ENCODE data around the gene ZFPM1. TPM values are rescaled to one million over a fixed set of nuclear protein-coding genes. Genes with fewer than 3 reads are reported as not detected.
A peak's percentile ranks its signal among the peaks of the same experiment; 100 is the strongest.

Gene ZFPM1
- total and polyA plus RNA-seq, 4 donors = 0.57 to 9.0 (median 2.8) TPM

DNA sequence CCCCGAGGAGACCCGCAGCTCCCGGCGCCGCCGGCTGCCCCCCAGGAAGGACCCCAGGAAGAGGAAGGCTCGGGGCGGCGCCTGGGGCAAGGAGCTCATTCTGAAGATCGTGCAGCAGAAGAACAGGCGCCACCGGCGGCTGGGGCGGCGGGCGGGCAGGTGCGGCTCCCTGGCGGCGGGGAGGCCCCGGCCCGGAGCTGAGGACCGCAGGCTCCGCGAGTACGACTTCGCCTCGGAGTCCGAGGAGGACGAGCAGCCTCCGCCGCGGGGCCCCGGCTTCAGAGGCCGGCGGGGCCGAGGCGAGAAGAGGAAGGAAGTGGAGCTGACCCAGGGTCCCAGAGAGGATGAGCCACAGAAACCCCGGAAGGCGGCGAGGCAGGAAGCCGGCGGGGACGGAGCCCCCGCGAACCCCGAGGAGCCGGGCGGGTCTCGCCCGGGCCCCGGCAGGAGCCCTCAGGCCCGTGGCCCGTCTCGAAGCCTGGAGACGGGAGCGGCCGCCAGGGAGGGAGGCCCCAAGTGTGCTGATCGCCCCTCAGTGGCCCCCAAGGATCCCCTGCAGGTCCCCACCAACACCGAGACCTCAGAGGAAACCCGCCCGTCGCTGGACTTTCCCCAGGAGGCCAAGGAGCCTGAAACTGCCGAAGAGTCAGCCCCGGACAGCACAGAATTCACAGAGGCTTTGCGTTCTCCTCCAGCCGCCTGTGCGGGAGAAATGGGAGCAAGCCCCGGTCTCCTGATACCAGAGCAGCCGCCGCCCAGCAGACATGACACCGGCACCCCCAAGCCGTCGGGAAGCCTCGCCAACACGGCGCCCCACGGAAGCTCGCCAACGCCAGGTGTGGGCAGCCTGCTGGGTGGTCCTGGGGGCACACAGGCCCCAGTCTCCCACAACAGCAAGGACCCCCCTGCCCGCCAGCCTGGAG, 22.3 kb upstream of the ZFPM1 start:
- TF ChIP-seq, protein P1, sequence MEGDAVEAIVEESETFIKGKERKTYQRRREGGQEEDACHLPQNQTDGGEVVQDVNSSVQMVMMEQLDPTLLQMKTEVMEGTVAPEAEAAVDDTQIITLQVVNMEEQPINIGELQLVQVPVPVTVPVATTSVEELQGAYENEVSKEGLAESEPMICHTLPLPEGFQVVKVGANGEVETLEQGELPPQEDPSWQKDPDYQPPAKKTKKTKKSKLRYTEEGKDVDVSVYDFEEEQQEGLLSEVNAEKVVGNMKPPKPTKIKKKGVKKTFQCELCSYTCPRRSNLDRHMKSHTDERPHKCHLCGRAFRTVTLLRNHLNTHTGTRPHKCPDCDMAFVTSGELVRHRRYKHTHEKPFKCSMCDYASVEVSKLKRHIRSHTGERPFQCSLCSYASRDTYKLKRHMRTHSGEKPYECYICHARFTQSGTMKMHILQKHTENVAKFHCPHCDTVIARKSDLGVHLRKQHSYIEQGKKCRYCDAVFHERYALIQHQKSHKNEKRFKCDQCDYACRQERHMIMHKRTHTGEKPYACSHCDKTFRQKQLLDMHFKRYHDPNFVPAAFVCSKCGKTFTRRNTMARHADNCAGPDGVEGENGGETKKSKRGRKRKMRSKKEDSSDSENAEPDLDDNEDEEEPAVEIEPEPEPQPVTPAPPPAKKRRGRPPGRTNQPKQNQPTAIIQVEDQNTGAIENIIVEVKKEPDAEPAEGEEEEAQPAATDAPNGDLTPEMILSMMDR (IDR thresholded peaks at IDR 0.05; ENCODE audit: control extremely low read depth, extremely low read depth) = no peak
- H3K4me1 ChIP-seq (ENCODE audit: control insufficient read depth in 5 of 5, insufficient read depth in 5 of 5, low read length in 5 of 5) = peaks cover 0 to 7% (median 0%) of the 10 kb centered on the region in 5 donors
- DNase-seq (peak; percentile 34 to 46 (median 46)), ATAC-seq (ENCODE audit: insufficient read depth, low FRiP score) (no peak)
- 16 to 18% methylated on average over 60 to 80 of the region's 80 CpGs for WGBS, 2 donors
- H3K4me3 ChIP-seq = peak overlapping the region; percentile 33
- no peaks in the 10 kb centered on the region for H3K9me3 ChIP-seq (ENCODE audit: control insufficient read depth in 4 of 4, insufficient read depth in 3 of 4, low read length in 3 of 4)
- no peak overlapping the region for H3K27ac ChIP-seq (ENCODE audit: low read depth in 1 of 2, low read length in 1 of 2)
- peaks cover 0 to 3% (median 2%) of the 10 kb centered on the region in 3 donors for H3K27me3 ChIP-seq (ENCODE audit: control insufficient read depth in 3 of 3, insufficient read depth in 3 of 3, low read length in 2 of 3)
- no peak overlapping the region for H3K9ac ChIP-seq (ENCODE audit: insufficient read depth in 1 of 2, low read length in 2 of 2)
- no peaks in the 10 kb centered on the region for H3K36me3 ChIP-seq (ENCODE audit: control insufficient read depth in 4 of 4, insufficient read depth in 4 of 4, low read length in 4 of 4)

DNA sequence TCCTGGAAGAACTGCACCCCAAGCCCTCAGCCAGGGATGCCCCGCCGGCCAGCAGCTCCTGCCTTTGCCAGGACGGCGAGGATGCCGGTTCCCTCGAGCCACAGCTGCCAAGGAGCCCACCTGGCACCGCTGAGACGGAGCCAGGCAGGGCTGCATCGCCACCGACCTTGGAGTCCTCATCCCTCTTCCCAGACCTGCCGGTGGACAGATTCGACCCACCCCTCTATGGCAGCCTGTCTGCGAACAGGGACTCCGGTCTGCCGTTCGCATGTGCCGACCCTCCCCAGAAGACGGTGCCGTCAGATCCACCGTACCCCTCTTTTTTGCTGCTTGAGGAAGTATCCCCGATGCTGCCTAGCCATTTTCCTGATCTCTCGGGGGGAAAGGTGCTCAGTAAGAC, 21.4 kb upstream of the ZFPM1 start:
- H3K9me3 ChIP-seq (ENCODE audit: control insufficient read depth in 4 of 4, insufficient read depth in 3 of 4, low read length in 3 of 4) = no peaks in the 10 kb centered on the region
- no peaks in the 10 kb centered on the region for H3K36me3 ChIP-seq (ENCODE audit: control insufficient read depth in 4 of 4, insufficient read depth in 4 of 4, low read length in 4 of 4)
- peaks cover 0 to 3% (median 2%) of the 10 kb centered on the region in 3 donors for H3K27me3 ChIP-seq (ENCODE audit: control insufficient read depth in 3 of 3, insufficient read depth in 3 of 3, low read length in 2 of 3)
- TF ChIP-seq, protein P1 (IDR thresholded peaks at IDR 0.05; ENCODE audit: control extremely low read depth, extremely low read depth) = no peak
- no peak overlapping the region for H3K27ac ChIP-seq (ENCODE audit: low read depth in 1 of 2, low read length in 1 of 2)
- peaks cover 0 to 7% (median 0%) of the 10 kb centered on the region in 5 donors for H3K4me1 ChIP-seq (ENCODE audit: control insufficient read depth in 5 of 5, insufficient read depth in 5 of 5, low read length in 5 of 5)
- no peak overlapping the region for H3K9ac ChIP-seq (ENCODE audit: insufficient read depth in 1 of 2, low read length in 2 of 2)
- no peak overlapping the region for H3K4me3 ChIP-seq
- DNase-seq = no peak
- ATAC-seq (ENCODE audit: insufficient read depth, low FRiP score) = no peak
- WGBS, 2 donors = 91 to 92% methylated on average over 22 of the region's 22 CpGs

DNA sequence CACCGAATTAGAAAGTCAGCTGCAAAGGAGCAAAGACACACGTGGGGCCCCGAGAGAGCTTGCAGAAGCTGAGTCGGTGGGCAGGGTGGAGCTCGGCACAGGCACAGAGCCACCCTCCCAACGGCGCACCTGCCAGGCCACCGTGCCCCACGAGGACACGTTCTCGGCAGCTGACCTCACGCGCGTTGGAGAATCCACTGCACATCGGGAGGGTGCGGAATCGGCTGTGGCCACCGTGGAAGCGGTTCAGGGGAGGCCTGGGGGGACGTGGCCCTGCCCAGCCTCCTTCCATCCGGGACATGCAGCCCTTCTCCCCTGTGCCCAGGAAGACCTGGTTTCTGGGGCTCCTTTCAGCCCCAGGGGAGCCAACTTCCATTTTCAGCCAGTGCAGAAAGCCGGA, 20.9 kb upstream of the ZFPM1 start:
- Histone ChIP-seq H3K36me3 (ENCODE audit: control insufficient read depth in 4 of 4, insufficient read depth in 4 of 4, low read length in 4 of 4) (no peaks in the 10 kb centered on the region), H3K27me3 (ENCODE audit: control insufficient read depth in 3 of 3, insufficient read depth in 3 of 3, low read length in 2 of 3) (peaks cover 0 to 3% (median 2%) of the 10 kb centered on the region in 3 donors), H3K27ac (ENCODE audit: low read depth in 1 of 2, low read length in 1 of 2) (no peak overlapping the region), H3K9ac (ENCODE audit: insufficient read depth in 1 of 2, low read length in 2 of 2) (no peak overlapping the region), H3K9me3 (ENCODE audit: control insufficient read depth in 4 of 4, insufficient read depth in 3 of 4, low read length in 3 of 4) (no peaks in the 10 kb centered on the region), H3K4me1 (ENCODE audit: control insufficient read depth in 5 of 5, insufficient read depth in 5 of 5, low read length in 5 of 5) (peaks cover 0 to 7% (median 0%) of the 10 kb centered on the region in 5 donors), H3K4me3 (no peak overlapping the region)
- TF ChIP-seq, protein P1 (IDR thresholded peaks at IDR 0.05; ENCODE audit: control extremely low read depth, extremely low read depth) = no peak
- DNase-seq (no peak), ATAC-seq (ENCODE audit: insufficient read depth, low FRiP score) (no peak)
- WGBS, 2 donors = 93% methylated on average over 22 of the region's 22 CpGs

Data from lung (tissue), 12 donors.